IgD-negative memory B cell (primary cell): Measurements from ENCODE around the gene MERTK. TPM values are rescaled to one million over a fixed set of nuclear protein-coding genes. Genes with fewer than 3 reads are reported as not detected.

ENCODE experiments used
- H3K27ac Mint-ChIP-seq, 3 donors: one replicate each; pipeline ENCODE4 v1.8.0; 2020 to 2022; ENCODE audit warnings: mild to moderate bottlenecking in 3 of 3, mixed read lengths in 3 of 3, moderate library complexity in 1 of 3
- H3K27me3 Mint-ChIP-seq: one replicate; pipeline ENCODE4 v1.8.0; 2021; ENCODE audit warnings: mixed read lengths
- H3K36me3 Mint-ChIP-seq: one replicate; pipeline ENCODE4 v1.8.0; 2020; ENCODE audit warnings: mild to moderate bottlenecking, mixed read lengths
- H3K4me1 Mint-ChIP-seq, 3 donors: one replicate each; pipeline ENCODE4 v1.8.0; 2020 to 2022; ENCODE audit warnings: mixed read lengths in 3 of 3, mild to moderate bottlenecking in 1 of 3
- H3K4me3 Mint-ChIP-seq, 4 donors: one replicate each; pipeline ENCODE4 v1.8.0; 2020 to 2022; ENCODE audit warnings: mild to moderate bottlenecking in 4 of 4, mixed read lengths in 4 of 4, moderate library complexity in 3 of 4
- H3K9me3 Mint-ChIP-seq, 3 donors: one replicate each; pipeline ENCODE4 v1.8.0; 2020 to 2021; ENCODE audit warnings: mixed read lengths in 3 of 3, mild to moderate bottlenecking in 1 of 3
- polyA plus RNA-seq: library from polyadenylated mRNA; unstranded; fragments of 300-500 nt; fragmentation: Illumina TruSeq; gene quantifications from one replicate; pipeline ENCODE4 v1.2.3, GENCODE V29; 2021

MERTK gene
- polyA plus RNA-seq, 1 donor from 2014 or later = 0.33 TPM

DNA sequence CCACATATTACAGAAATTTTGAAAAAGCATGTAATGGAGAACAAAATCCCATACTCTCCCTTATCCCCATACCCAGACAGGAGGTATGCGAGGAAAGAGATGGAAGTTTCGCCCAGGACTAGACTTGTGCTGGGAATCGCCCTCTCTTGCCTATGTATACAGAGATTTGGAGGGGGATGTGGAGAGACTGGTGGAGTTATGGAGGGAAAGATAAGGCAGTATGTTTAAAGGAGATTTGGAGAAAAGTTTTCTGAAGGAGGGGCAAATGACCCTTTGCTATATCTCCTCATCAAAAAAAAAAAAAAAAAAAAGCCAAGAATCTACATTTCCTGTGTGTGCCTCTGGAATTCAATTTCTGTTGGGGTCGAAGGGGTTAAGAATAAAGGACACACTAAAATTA, 75.3 kb downstream of the MERTK start:
- Mint-ChIP-seq H3K4me1 (peaks cover 0 to 5% (median 4%) of the 10 kb centered on the region in 3 donors), H3K27ac (no peak overlapping the region), H3K4me3 (peak overlapping the region in 1 of 4 donors; percentile 9), H3K27me3 (peaks cover 2% of the 10 kb centered on the region), H3K9me3 (peaks cover 0 to 17% (median 16%) of the 10 kb centered on the region in 3 donors), H3K36me3 (peaks cover 8% of the 10 kb centered on the region)

DNA sequence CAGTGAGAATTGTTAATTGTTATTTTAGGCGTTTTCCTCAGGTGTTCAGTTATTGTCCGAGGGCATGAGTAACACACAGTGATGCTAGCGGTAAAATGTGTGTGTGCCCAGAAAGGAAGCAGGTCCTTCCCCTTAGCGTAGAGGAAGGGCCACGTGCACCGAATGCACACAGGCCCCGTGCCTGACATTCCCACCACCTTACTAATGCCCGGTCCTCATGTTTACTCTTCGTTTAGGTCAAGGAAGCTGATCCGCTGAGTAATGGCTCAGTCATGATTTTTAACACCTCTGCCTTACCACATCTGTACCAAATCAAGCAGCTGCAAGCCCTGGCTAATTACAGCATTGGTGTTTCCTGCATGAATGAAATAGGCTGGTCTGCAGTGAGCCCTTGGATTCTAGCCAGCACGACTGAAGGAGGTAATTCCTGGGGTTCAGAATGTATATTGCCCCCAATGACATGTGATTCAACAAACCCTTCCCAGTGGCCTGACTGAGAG, 76.7 kb downstream of the MERTK start:
- H3K36me3 Mint-ChIP-seq = peaks cover 5% of the 10 kb centered on the region
- H3K27me3 Mint-ChIP-seq = peaks cover 2% of the 10 kb centered on the region
- no peak overlapping the region for H3K4me3 Mint-ChIP-seq
- H3K27ac Mint-ChIP-seq = no peak overlapping the region
- H3K9me3 Mint-ChIP-seq = peaks cover 0 to 18% (median 17%) of the 10 kb centered on the region in 3 donors
- H3K4me1 Mint-ChIP-seq = peaks cover 0 to 5% (median 4%) of the 10 kb centered on the region in 3 donors

DNA sequence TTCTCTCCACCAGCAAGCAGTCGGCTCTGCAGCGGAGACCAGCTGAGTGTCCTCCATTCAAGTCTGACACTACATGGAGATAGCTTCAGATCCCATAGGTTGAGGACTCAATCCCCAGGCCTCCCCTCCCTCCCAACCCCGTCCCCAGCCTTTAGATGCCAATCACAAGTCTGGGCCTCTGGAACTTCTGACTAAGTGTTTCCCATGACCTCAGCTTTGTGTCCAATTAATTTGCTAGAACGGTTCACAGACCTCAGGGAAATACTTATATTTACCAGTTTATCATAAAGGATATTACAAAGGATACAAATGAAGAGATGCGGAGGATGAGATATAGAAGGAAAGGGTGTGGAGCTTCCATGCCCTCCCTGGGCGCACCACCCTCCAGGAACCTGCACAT, 77.4 kb downstream of the MERTK start:
- Mint-ChIP-seq H3K36me3 (peaks cover 5% of the 10 kb centered on the region), H3K27me3 (peaks cover 2% of the 10 kb centered on the region), H3K27ac (peak overlapping the region in 1 of 3 donors; percentile 43), H3K9me3 (peaks cover 0 to 18% (median 17%) of the 10 kb centered on the region in 3 donors), H3K4me1 (peaks cover 0 to 5% (median 4%) of the 10 kb centered on the region in 3 donors), H3K4me3 (no peak overlapping the region)

DNA sequence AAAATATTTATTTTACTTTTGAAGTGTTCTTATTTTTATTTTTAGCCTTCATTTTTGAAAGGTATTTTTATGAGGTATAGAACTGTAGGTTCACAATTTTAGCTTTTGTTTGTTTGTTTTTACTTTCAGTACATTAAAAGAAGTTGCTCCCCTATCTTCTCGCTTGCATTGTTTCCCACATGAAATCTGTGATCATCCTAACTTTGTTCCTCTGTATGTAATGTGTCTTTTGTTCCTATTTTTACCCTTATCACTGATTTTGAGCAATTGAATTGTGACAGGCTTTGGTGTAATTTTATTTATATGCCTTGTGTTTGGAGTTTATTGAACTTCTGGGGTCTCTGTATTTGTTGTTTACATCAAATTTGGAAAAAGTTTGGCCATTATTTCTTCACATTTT, 78.8 kb downstream of the MERTK start:
- Mint-ChIP-seq H3K4me3 (no peak overlapping the region), H3K9me3 (peaks cover 0 to 18% (median 17%) of the 10 kb centered on the region in 3 donors), H3K27me3 (peaks cover 2% of the 10 kb centered on the region), H3K27ac (peak overlapping the region in 1 of 3 donors; percentile 47), H3K4me1 (peaks cover 0 to 5% (median 4%) of the 10 kb centered on the region in 3 donors), H3K36me3 (peaks cover 5% of the 10 kb centered on the region)

DNA sequence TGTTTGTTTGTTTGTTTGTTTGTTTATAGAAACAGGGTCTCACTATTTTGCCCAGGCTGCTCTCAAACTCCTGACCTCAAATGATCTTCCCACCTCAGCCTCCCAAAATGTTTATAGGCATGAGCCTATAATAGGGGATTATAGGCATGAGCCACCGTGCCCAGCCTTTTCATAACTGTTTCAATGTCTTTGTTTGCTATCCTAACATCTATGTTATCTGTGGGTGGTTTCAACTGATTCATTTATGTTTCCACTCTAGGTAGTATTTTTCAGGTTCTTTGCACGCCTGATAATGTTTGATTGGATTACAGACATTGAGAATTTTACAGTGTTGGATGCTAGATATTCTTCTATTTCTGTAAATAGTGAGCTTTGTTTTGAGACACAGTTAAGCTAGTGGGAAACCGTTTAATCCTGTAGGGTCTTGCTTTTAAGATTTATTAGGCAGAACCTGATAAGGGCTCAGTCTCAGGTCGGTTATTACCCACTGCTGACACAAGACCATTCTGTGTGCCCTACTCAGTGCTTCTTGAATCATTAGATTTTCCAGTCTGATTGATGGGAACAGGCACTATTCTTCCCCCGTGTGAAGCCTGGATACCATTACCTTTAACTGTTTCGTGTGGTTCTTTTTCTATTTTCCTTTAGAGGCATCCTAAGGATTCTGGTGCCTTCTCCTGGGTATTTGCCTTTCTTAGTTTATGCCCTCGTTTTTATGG, 80.2 kb downstream of the MERTK start:
- Mint-ChIP-seq H3K4me1 (peaks cover 0 to under 1% (median 0%) of the 10 kb centered on the region in 3 donors), H3K27ac (no peak overlapping the region), H3K9me3 (peaks cover 0 to 18% (median 17%) of the 10 kb centered on the region in 3 donors), H3K27me3 (peaks cover 4% of the 10 kb centered on the region), H3K36me3 (peaks cover 5% of the 10 kb centered on the region), H3K4me3 (no peak overlapping the region)

DNA sequence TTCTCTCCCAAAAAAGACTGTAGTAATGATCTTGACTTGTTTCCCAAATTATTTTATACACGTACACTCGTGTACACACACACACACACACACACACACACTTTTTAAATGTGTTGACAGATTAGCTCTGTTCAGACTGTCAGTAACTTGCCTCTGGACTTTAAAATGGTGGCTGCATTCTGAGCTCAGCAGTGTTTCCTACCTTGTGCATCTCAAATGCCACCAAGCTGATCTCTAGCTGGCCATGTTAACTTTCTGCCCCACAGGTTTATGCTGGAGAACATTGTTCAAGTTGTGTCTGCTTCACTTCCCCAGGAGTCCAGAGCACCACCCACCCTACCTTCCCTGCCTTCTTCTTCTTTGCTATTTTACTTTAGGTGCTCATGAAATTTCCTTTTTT, 83.3 kb downstream of the MERTK start:
- Mint-ChIP-seq H3K36me3 (peaks cover 5% of the 10 kb centered on the region), H3K4me1 (no peaks in the 10 kb centered on the region), H3K27ac (no peak overlapping the region), H3K27me3 (peaks cover 2% of the 10 kb centered on the region), H3K4me3 (no peak overlapping the region), H3K9me3 (peaks cover 0 to 17% (median 16%) of the 10 kb centered on the region in 3 donors)

DNA sequence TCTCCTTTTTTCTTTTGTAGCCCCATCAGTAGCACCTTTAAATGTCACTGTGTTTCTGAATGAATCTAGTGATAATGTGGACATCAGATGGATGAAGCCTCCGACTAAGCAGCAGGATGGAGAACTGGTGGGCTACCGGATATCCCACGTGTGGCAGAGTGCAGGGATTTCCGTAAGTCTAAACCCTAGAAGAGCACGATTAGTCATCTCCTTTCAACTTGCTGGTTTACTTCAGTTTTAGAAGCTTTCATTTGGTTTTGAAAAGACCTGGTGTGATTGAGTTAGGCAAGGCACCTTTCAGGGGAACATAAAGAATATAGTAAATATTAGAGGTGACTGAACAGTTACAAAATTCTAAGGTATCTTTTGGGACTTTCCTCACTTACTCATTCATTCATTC, 84.4 kb downstream of the MERTK start:
- peaks cover 2% of the 10 kb centered on the region for H3K27me3 Mint-ChIP-seq
- H3K36me3 Mint-ChIP-seq = no peaks in the 10 kb centered on the region
- H3K4me1 Mint-ChIP-seq = no peaks in the 10 kb centered on the region
- H3K27ac Mint-ChIP-seq = no peak overlapping the region
- H3K4me3 Mint-ChIP-seq = no peak overlapping the region
- H3K9me3 Mint-ChIP-seq = peaks cover 0 to 9% (median 6%) of the 10 kb centered on the region in 3 donors

DNA sequence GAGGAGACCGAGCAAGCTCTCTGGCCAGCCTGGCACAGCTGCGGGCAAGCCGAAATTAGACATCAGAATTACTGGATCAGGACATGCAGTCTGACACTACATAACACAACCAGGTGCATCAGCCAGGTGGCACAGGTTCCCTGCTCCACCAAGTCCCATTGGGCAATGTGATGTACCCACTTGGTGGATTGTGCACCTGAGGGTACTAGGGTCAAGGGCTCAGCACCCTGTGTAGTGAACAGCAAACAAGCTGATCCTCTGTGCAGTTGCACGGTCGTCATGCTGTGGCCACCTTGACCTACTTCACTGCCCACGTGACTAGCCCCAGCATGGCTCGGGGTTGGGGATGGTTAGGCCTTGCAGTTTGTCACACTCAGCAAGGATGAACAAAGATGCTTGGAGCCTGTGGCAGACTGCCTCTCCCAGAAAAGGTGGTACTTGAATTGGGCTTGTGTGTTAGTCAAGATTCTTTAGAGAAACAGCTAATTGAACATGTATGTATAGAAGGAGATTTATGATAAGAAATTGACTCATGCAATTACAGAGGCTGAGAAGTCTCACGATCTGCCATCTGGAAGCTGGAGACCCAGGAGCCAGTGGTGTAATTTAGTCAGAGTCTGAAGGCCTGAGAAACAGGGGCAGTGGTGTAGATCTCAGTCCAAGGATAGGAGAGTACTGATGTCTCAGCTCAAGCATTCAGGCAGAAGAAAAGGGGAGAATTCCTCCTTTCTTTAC, 85.2 kb downstream of the MERTK start:
- Mint-ChIP-seq H3K4me1 (no peaks in the 10 kb centered on the region), H3K27ac (no peak overlapping the region), H3K36me3 (no peaks in the 10 kb centered on the region), H3K9me3 (peaks cover 0 to 3% (median under 1%) of the 10 kb centered on the region in 3 donors), H3K4me3 (no peak overlapping the region), H3K27me3 (peaks cover 2% of the 10 kb centered on the region)

DNA sequence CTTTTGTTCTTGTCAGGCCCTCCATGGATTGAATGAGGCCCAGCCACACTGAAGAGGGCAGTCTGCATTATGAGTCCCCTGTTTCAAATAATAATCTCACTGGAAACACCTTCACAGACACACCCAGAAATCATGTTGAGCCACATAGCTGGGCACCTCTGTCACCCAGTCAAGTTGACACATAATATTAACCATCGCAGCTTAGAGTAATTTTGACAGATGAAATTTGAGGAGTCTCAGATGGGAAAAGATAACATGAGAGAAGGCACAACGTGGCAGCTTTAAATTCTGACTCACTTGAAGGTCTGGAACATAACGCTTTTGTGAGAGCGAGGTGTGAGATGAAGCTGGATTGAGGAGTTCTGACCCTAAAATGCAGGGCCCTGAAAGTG, 85.8 kb downstream of the MERTK start:
- Mint-ChIP-seq H3K27ac (no peak overlapping the region), H3K4me3 (no peak overlapping the region), H3K27me3 (peaks cover 2% of the 10 kb centered on the region), H3K9me3 (peaks cover 0 to 1% (median 0%) of the 10 kb centered on the region in 3 donors), H3K36me3 (no peaks in the 10 kb centered on the region), H3K4me1 (no peaks in the 10 kb centered on the region)

DNA sequence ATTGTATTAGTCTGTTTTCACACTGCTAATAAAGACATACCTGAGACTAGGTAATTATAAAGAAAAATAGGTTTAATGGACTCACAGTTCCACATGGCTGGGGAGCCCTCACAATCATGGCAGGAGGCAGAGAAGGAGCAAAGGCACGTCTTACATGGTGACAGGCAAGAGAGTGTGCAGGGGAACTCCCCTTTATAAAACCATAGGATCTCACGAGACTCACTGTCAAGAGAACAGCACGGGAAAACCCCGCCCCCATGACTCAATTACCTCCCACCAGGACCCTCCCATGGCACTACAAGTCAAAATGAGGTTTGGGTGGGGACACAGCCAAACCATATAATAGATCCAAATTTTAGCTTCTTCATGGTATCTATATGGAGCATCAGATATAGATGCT, 87.1 kb downstream of the MERTK start:
- Mint-ChIP-seq H3K9me3 (peaks cover 0 to 1% (median 0%) of the 10 kb centered on the region in 3 donors), H3K27ac (no peak overlapping the region), H3K4me3 (no peak overlapping the region), H3K4me1 (no peaks in the 10 kb centered on the region), H3K27me3 (peaks cover 2% of the 10 kb centered on the region), H3K36me3 (no peaks in the 10 kb centered on the region)

DNA sequence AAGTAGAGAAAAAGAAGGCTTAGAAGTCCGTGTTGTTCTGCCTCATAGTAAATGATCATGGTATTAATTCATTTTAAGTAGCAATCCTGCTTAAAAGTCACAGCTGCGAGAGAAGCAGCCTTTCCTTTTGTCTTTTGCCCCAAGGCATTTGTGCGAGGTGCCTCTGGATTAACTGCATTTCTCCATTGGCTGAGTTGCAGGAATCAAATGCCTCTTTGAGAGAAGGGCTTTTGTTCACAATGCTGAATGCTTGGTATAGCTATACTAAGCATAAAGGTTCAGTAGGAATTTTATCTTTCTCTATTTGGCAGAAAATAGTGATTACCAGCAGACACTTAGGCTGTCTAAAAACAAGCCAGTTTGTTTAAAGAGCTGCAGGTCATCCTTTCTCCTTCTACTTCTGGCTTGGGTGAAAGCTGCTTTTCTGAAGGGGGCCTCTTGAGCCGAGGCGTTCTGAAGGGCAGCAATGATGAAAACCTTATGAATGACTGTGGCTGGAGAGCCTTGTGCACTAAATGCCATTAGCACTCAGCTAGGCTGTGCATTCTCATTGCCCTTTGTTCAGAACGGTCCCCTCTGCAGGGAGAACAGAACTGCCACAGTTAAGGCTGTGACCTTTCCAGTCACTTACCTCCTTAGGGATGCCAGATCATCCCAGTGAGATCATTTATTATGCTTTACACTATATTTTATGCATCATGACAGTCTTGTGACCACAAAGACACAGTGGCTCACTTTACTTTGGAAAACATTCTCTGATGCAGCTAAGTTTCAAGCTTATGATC, 87.9 kb downstream of the MERTK start:
- Mint-ChIP-seq H3K4me1 (no peaks in the 10 kb centered on the region), H3K4me3 (no peak overlapping the region), H3K27me3 (peaks cover 2% of the 10 kb centered on the region), H3K36me3 (no peaks in the 10 kb centered on the region), H3K27ac (no peak overlapping the region), H3K9me3 (peaks cover 0 to 1% (median 0%) of the 10 kb centered on the region in 3 donors)

DNA sequence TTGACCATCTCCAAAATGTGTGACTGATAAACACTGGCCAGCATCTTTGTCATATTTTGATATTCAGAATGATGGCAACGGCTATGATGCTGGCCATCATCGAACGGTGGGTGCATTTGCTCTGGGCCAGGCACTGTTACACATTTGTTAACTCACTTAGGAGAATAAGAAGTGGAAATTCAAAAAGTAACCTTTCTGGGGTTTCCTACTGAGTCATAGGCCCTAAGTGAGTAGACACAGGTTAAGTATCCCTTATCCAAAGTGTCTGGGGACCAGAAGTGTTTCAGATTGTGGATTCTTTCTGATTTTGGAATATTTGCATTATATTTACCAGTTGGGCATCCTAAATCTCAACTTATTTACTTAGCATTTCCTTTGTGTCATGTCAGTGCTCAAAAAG, 92.0 kb downstream of the MERTK start:
- peaks cover 2% of the 10 kb centered on the region for H3K27me3 Mint-ChIP-seq
- no peak overlapping the region for H3K27ac Mint-ChIP-seq
- H3K4me3 Mint-ChIP-seq = no peak overlapping the region
- H3K4me1 Mint-ChIP-seq = no peaks in the 10 kb centered on the region
- no peaks in the 10 kb centered on the region for H3K9me3 Mint-ChIP-seq
- H3K36me3 Mint-ChIP-seq = no peaks in the 10 kb centered on the region

DNA sequence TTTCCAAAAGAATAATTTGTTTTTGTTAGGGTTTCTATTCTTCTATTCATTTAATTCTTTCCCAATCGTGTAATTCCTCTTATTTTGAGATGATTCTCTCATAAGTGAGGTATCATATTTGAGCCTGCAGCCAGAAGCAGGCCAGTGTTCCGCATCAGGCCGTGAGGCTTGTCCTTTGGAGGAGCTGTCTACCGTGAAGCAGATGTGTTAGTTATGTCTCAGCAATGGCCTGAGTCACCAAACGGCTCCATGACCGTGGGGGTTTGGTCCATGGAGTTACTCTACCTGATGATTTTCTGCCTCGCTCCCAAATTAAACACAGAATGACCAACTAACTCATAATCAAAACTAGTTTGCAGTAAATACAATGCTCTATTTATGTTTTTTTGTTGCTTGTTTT, 92.4 kb downstream of the MERTK start:
- Mint-ChIP-seq H3K4me1 (no peaks in the 10 kb centered on the region), H3K4me3 (no peak overlapping the region), H3K27ac (no peak overlapping the region)

DNA sequence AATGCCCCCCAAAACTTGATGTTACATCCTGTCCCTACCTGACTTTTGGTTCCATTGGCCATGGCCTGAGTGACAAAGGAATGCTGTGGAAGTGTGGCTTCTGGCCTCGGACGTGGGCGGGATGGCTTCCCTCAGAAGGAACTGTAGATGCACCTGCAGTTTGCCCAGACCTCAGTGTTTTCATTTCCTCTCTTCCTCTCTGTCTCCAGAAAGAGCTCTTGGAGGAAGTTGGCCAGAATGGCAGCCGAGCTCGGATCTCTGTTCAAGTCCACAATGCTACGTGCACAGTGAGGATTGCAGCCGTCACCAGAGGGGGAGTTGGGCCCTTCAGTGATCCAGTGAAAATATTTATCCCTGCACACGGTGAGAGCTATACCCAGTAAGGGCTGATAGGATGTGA, 95.6 kb downstream of the MERTK start:
- Mint-ChIP-seq H3K9me3 (no peaks in the 10 kb centered on the region), H3K27me3 (peaks cover 2% of the 10 kb centered on the region), H3K27ac (no peak overlapping the region), H3K36me3 (peaks cover 4% of the 10 kb centered on the region), H3K4me3 (no peak overlapping the region), H3K4me1 (no peaks in the 10 kb centered on the region)

More for the DNA sequence above, 92.4 kb downstream of the MERTK start:
- Mint-ChIP-seq H3K9me3 (no peaks in the 10 kb centered on the region), H3K36me3 (no peaks in the 10 kb centered on the region), H3K27me3 (peaks cover 2% of the 10 kb centered on the region)

DNA sequence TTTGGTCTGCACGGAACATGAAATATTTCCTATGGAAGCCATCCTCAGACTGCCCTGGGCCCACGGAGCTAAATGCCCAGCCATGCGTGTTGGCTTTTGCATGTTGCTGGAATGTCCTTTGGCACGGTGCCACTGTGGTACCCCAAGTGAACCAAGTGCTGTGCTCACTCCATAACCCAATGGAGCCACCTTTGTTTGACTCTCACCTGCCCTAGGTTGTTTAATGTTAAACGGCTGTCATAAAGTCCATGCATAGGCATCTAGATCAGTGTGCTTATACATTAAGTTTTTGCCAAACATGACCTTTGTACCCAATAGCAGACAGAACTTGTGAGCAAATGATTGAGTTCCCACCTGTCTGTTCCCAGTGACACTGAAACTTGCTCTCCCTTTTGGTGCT, 96.7 kb downstream of the MERTK start:
- Mint-ChIP-seq H3K4me1 (no peaks in the 10 kb centered on the region), H3K27ac (no peak overlapping the region), H3K27me3 (peaks cover 2% of the 10 kb centered on the region), H3K4me3 (no peak overlapping the region), H3K36me3 (peaks cover 4% of the 10 kb centered on the region), H3K9me3 (no peaks in the 10 kb centered on the region)
